VCaP (cell line): ENCODE measurements around the gene EN1.

Experiments used
- H3K27ac ChIP-seq: fragments of 450-650 bp; 2 replicates; pipeline ENCODE4 v1.5.1; 2017
- CTCF ChIP-seq: fragments of 450-650 bp; conservative IDR thresholded peaks from 2 replicates; pipeline ENCODE4 v1.5.1; 2017; ENCODE audit warnings: mild to moderate bottlenecking, moderate library complexity

The EN1 gene

GRCh38 chr2:118846953-118847761 lies at the start of gene EN1:
Gene EN1, minus strand, starts transcription at chr2:118847648. Its CDS starts 481 bp downstream, at chr2:118847167.
- TF ChIP-seq CTCF: no peak; the same call in 1 of the 2 replicates
- H3K27ac ChIP-seq: no peak within 1 kb of the TSS

- TF ChIP-seq CTCF: no peak
- H3K27ac ChIP-seq: no peak overlapping the region
These were observed 45.7 kb upstream of the EN1 start for GRCh38 chr2:118893100-118893499.

- TF ChIP-seq CTCF: no peak
- no peak overlapping the region for H3K27ac ChIP-seq
These were observed 42.5 kb upstream of the EN1 start for GRCh38 chr2:118889995-118890394.

GRCh38 chr2:118883792-118884191 lies 36.3 kb upstream of the EN1 start:
- H3K27ac ChIP-seq: no peak overlapping the region
- no peak for TF ChIP-seq CTCF

GRCh38 chr2:118882693-118883336 lies 35.4 kb upstream of the EN1 start:
- peak; percentile 95 for TF ChIP-seq CTCF
- no peak overlapping the region for H3K27ac ChIP-seq

- peak; percentile 86 for TF ChIP-seq CTCF
- H3K27ac ChIP-seq: no peak overlapping the region
These were observed 34.2 kb upstream of the EN1 start for GRCh38 chr2:118881490-118882129.

- TF ChIP-seq CTCF: no peak
- H3K27ac ChIP-seq: no peak overlapping the region
These were observed 33.1 kb upstream of the EN1 start for GRCh38 chr2:118880501-118880900.
